Stimulated activated CD8-positive, alpha-beta memory T cell treated with anti-CD3 and anti-CD28 coated beads, Interleukin-12 subunit alpha, Interleukin-12 subunit beta, amount 100 ng/mL, for 24 hours (primary cell): ENCODE measurements around the gene AARS2.
"Not testable (repeated sequence)": the region's sequence is repeated elsewhere in the genome, so short reads cannot be mapped to it uniquely, and the experiment has no call there.

Experiments used
- DNase-seq: peaks from one replicate; pipeline ENCODE4 v3.0.0-alpha.2; 2020; ENCODE audit errors: extremely low read depth

AARS2 gene

GRCh38 chr6:44312901-44313788 lies at the start of gene AARS2:
Gene AARS2, minus strand, starts transcription at chr6:44313347. Its CDS starts 24 bp downstream, at chr6:44313323.
- DNase-seq = peak; percentile 84

GRCh38 chr6:44361947-44362346 lies 48.8 kb upstream of the AARS2 start:
- no peak for DNase-seq

- DNase-seq = no peak
These were observed 46.8 kb upstream of the AARS2 start for GRCh38 chr6:44359973-44360372.

DNA sequence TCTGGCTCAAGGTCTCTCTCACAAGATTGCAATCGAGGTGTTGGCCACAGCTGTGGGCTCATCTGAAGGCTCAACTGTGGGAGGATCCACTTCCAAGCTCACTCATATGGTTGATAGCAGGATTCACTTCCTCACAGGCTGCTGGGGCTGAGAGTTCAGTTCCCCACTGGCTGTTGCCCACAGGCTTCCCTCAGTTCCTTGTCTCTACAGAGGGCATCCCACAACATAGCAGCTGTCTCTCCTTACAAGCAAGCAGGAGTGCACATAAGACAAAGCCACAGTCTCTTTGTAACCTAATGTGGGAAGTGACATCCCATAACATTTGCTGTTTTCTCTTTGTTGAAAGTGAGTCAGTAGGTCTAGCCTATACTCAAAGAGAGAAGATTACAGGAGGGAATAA lies 43.3 kb upstream of the AARS2 start:
- no peak for DNase-seq

- DNase-seq = no peak
These were observed 42.5 kb upstream of the AARS2 start for GRCh38 chr6:44355640-44356039.

DNA sequence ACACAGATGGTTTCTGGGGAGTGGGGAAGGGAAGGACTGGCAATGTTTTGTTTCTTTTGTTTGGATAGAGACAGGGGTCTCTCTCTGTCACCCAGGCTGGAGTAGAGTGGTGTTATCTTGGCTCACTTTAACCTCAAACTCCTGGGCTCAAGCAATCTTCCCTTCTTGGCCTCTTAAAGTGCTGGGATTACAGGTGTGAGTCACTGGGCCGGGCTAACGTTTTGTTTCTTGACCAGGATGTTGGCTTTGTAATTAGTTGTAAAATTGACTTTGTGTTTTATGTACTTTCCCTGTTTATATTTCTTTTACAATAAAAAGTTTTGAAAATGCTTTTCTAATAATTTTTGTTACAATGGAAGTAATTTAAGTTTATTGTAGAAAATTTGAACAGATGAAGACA lies 40.2 kb upstream of the AARS2 start:
- no peak for DNase-seq

- no peak for DNase-seq
These were observed 39.1 kb upstream of the AARS2 start for GRCh38 chr6:44352259-44352658.

GRCh38 chr6:44350650-44350994 lies 37.5 kb upstream of the AARS2 start:
- DNase-seq = not testable (repeated sequence)

GRCh38 chr6:44349904-44350649 lies 36.9 kb upstream of the AARS2 start:
- no peak for DNase-seq

DNA sequence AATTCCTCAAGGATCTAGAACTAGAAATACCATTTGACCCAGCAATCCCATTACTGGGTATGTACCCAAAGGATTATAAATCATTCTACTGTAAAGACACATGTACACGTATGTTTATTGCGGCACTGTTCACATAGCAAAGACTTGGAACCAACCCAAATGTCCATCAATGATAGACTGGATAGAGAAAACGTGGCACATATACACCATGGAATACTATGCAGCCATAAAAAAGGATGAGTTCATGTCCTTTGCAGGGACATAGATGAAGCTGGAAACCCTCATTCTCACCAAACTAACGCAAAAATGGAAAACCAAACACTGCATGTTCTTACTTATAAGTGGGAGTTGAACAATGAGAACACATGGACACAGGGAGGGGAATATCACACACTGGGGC lies 33.7 kb upstream of the AARS2 start:
- DNase-seq = not testable (repeated sequence)

GRCh38 chr6:44342489-44342888 lies 29.3 kb upstream of the AARS2 start, which contains the start of gene SPATS1:
Gene SPATS1, plus strand, starts transcription at chr6:44342650. Its CDS starts 446 bp downstream, at chr6:44343096.
- no peak for DNase-seq

- DNase-seq = no peak
These were observed 28.9 kb upstream of the AARS2 start for GRCh38 chr6:44342052-44342451.

- DNase-seq = no peak
These were observed 28.1 kb upstream of the AARS2 start for GRCh38 chr6:44341095-44341890.

DNA sequence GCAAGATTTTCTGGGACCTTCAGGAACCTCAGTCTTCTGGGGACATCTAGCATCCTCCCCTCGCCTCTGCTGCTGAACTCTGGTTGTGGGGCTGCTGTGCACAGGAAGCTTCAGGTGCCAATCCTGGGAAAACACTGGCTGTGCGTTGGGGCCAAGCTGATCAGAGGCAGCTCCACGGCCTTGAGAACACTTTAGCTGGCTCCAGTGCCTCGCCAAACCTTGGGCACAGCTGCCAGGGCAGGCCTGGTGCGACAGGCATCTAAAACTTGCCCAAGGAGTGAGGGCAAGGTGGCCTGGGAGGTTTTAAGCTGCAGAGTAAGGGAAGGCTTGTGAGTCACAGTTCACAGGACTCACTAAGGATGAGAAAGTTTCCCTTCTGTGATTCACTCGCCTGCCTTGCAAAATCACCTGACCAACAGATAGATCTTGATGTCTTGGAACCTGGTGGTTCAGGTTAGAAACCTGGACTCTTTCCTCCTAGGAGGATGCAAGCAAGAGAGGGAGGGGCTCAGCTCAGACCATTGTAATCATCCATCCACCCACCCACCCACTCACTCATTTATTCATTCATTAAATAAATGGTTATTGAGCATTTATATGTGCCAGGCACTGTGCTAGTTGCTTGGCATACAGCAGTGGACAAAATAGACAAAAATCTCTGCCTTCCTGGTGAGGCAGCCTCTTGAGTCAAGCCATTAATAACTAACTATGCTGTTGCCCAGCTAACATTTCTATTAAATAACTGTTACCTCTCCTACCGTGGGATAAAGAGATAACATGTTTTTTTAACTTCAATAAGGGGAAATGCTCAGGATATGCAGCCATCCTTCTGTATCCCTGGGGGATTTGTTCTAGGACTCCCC lies 26.8 kb upstream of the AARS2 start:
- no peak for DNase-seq

- no peak for DNase-seq
These were observed 26.2 kb upstream of the AARS2 start for GRCh38 chr6:44339301-44339700.

GRCh38 chr6:44338228-44339122 lies 25.3 kb upstream of the AARS2 start:
- DNase-seq = peak; percentile 16

DNA sequence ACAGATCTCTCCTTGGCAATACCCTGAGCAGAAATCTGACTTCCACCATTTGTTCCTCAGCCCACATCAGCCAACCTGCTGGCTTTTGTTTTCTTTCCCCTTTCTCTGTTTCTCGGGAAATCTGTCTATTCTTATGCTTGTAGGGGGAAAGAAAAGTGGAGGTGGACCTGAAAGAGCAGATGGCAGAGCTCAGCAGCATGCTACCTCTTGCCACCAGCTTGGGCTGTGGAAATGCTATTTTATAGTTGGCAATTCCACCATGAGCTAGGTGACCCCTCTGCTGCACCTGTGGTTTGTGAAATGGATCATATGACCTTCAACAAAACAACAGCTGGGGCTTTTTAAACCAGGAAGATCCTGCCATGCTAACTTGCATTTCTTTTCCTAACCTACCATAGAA lies 22.5 kb upstream of the AARS2 start:
- DNase-seq = no peak

DNA sequence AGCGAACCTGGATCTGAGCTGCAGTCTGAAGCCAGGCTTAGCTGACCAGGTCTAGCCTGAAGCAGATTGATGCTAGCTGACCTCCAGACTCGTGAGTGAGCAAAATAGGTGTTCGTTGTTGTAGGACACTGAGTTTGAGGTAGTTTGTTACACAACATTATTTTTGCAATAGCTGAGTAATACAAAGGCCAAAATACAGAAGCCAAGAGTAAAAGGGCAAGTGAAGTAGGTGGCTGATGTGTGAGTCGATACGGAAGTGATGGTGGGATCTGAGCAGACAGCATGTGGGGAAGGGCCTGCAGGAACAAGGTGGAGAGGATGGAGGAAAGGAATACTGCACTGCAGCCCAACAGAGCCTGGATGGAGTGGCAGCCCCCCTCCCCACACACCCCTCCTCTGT lies 20.8 kb upstream of the AARS2 start:
- no peak for DNase-seq

DNA sequence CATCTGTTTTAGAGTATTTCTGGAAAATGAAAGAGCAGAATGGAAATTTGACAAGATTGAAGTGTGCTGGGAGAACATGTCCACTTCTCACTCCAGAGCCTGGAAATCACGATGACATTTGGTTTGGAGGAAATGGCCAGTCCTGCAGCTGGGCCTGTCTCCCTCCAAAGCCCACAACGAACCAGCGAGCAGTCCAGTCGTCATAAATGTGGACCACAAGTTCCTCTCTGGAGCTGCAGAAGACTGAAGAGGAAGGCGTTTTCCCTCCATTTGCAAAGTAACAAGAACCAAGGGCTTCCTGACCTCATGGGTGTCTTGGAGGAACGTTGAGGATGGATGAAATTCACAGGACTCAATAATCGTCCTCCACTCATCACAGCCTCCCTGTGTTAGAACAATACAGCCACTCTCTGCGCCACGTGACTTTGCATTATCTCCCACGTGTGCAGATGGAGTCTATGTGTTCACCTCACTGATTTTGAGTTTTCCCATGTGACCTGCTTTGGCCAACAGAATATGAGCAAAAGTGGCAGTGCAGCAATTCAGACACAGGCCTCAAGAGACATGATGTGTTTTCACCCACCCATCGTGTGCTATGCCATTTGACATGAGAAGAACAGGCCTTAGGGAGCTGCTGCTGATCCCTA lies 20.2 kb upstream of the AARS2 start:
- DNase-seq = no peak

GRCh38 chr6:44332585-44332984 lies 19.4 kb upstream of the AARS2 start:
- DNase-seq = no peak
